Activated gamma-delta T cell treated with Interleukin-2 at 50 U/mL for 16 hours (primary cell): ENCODE data around the gene IRF2BP2.
"Not testable (repeated sequence)": the region's sequence is repeated elsewhere in the genome, so short reads cannot be mapped to it uniquely, and the experiment has no call there.

Source experiments
- DNase-seq: peaks from one replicate; pipeline ENCODE4 v3.0.0-alpha.2; 2020

The IRF2BP2 gene

GRCh38 chr1:234610061-234610665 is at the start of gene IRF2BP2:
Gene IRF2BP2 (minus strand): TSS chr1:234610178. CDS start chr1:234609494, 684 bp downstream.
- peak; percentile 74 for DNase-seq

- DNase-seq = no peak
Measured at GRCh38 chr1:234659538-234659937, 49.6 kb upstream of the IRF2BP2 start.

DNA sequence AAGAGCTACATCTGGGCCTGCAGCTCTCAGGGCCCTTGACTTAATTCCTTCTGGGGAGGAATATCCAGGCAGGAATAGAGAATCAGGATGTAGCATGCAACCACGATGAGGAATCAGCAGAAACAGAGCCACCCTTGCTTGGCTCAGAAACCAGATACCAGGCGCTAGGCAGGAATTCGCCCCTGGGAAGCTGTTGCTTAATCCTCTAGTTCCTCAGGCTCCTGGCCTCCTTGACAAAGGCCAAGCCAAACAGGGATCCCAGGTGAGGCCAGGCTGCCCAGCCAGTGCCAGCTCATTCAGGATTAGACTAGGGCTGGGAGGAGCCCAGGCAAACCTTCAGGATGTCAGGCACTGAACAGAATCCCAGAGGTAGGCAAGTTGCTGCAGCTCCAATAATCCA is 48.2 kb upstream of the IRF2BP2 start:
- DNase-seq = no peak

DNA sequence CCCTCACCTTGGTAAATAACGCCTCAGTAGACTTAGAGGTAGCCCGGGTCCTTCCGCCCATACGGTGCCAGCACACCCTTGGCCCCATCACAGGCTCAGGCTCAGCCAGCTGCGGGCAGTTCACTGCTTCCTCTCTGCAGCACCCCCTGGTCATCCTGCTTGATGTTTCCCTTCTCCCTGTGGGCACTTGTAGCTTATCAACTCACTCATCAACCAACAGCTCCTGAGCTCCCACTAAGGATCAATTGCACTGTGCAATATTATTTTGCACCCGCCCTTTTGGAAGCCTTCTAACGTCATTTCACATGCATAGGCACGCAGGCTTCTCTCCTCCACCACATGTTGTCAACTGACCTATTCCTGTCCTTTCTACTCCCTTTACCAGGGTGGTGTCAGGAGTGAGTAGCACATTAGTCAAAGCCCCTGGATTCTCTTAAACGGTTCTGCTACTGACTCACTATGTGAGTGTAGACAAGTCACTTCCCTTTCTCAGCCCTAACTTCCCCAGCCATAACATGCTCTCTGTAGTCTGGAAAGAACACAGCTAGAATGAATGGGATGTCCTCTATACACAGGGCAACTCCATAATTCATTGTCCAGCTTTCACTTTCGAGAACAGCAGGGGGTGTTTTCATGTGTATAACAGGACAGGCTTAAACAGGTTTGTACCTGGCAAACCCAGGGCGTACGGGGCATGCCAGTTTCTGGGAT is 47.1 kb upstream of the IRF2BP2 start:
- DNase-seq = no peak

GRCh38 chr1:234656070-234656895 is 46.3 kb upstream of the IRF2BP2 start:
- DNase-seq = no peak

DNA sequence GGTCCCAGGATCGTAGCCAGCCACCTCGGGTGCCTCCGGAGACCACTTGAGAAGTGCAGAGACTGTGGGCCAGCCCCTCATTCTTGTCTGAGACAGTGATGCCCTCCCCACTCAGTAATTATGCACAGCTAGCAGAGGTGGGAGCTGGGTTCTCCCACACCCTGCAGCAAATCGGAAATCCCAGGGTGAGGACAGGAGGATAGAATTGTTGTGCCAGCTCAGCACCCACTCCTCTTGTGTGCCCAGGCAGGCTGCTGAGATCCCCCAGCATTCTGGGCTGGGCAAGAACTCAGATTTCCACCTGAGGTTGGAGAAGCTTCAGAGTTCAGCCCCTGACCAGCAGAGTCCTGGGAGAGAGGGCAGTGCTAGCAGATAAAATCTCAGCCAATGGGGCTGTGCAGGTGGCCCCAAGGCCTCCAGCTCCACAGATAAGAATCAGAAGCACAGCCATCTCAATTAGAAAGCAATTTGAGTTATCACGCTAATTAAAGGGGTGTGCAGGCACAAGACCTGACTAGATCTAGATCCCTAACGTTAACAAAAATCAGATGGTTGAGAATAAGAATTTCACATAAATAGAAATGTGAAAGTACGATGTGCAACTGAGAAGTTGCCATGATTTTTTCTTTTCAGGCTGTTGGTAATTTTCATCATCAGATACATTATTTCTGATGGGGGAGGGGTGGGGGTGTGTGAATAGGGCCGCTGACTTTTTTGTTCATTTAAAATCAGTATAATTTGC is 45.5 kb upstream of the IRF2BP2 start:
- DNase-seq = no peak

- DNase-seq = no peak
Measured at GRCh38 chr1:234654002-234654733, 44.2 kb upstream of the IRF2BP2 start.

DNA sequence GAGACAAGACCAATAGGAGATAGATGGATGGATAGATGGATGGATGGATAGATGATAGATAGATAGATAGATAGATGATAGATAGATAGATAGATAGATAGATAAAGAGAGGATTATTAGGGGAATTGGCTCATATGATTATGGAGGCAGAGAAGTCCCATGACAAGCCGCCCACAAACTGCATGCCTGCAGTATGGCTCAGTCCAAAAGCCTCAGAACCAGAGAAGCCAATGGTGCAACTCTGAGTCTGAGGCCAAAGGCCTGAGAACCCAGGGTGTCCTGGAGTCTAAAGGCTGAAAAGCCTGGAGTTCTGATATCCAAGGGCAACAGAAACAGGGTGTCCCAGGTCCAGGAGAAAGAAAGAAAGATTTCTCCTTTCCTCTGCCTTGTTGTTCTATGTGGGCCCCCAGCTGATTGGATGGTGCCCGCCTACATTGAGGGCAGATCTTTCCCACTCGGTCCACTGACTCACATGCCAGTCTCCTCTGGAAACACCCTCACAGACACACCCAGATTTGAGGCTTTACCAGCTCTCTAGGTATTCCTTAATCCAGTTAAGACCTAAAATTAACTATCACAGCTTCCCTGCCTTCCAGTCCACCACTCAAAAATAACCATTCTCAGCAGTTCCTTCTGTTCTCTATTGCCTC is 39.6 kb upstream of the IRF2BP2 start:
- no peak for DNase-seq

GRCh38 chr1:234647758-234648157 is 37.8 kb upstream of the IRF2BP2 start:
- no peak for DNase-seq

DNA sequence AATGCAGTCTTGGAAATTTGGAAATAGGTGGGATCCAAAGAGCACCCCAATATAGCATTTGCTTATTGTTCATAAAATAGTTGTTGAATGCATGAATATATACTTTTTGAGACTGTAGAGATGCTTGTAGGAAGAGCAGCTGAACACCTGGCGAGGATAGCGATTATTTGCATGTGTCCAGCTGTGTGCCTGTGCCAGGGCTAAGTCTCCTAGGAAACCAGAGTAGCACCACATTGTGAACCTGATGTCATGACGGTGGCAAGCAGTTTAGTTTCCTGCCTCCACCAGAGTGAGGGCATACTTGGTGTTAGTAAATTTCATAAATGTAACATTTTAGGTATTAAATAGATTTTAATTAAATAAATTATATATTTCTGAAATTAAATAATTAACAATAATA is 37.3 kb upstream of the IRF2BP2 start:
- DNase-seq = no peak

DNA sequence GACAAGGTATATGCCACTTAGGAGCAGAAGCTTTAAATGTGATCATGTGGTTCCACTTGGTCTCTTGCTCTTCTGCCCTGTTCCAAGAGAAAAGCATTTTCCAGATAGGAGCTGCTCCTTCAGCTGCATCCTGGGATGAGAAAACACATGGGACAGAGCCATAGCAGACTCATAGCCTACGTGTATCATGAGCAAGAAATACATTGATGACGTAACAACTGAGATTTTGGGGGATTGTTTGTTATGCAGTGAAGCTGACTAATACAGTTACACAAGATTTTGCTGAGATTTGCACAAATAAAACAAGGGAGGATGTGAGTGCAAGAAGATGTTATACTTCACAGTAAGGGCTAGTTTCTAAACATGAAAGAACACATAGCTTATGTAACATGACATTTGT is 36.0 kb upstream of the IRF2BP2 start:
- DNase-seq = no peak

DNA sequence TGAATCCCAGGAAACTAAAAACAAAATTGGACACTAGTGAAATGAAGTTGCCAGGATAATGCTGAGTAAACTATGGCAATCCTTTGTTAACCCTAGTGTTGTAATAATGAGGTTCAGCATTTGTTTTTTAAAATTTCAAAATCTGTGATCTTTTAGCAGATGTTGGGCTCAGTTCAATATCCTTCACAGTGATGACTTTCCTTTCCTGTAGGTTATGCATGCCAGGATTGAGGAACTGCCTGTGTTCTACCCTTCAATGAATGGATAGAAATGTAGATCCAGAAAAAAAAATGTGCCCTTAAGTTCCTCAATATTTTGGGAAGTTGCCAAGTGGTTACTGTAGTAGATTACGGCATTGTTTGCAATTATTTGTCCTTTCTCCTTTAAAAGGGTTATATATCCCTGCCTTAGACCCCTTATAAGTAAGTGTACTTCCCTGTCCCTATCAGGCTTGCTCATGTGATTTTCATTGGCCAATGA is 35.5 kb upstream of the IRF2BP2 start:
- DNase-seq = no peak

DNA sequence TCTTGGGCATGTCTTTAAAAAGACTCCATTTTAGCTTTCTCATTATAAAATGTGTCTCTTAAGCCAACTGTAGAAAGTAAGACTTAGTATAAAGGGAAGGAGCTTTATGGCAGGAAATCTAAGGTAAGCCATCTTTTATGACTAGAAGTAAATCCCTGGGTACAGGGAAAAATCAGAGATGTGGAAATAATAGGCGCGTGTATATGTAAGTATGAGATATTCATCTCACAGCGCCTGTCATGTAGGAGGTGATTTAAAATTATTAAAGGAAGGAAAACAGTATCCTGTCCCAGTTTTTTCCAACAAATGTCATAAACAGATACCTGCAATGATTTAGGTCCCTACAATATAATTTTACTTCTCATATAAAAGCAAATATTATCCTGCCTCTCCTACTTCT is 35.0 kb upstream of the IRF2BP2 start:
- DNase-seq = no peak

GRCh38 chr1:234643850-234644134 is 33.8 kb upstream of the IRF2BP2 start:
- DNase-seq = no peak

DNA sequence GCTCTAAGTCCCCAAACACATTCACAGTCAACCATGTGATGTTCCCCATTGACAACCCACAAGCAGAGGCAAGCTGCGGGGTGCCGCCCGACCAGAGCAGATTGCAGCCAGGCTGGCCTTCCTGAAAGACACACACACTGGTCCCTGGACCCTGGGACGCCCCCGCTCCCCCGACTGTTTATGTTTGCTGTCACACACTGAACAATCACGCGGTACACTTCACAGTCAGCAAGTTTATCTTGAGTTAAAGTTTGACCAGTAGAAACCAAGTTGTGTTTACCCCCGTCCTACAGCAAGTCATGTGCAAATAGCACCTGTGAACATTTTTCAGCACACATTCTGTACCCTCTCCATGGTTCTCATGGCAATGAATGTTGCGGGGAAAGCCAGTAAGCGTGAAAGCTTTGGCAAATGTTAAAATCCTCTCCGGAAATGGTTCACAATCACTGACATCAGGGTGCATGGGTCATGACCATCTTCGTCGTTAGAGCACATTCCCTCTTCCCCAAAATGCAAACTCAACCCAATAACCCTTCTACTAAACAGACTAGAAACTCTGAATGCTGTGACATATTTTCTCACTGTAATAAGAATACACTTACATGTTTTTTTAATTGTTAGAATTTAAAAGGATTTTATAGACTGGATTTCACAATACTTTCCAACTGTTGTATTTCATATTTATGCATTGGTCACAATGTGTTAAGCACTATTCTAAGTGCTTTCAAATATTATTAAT is 33.3 kb upstream of the IRF2BP2 start:
- no peak for DNase-seq

DNA sequence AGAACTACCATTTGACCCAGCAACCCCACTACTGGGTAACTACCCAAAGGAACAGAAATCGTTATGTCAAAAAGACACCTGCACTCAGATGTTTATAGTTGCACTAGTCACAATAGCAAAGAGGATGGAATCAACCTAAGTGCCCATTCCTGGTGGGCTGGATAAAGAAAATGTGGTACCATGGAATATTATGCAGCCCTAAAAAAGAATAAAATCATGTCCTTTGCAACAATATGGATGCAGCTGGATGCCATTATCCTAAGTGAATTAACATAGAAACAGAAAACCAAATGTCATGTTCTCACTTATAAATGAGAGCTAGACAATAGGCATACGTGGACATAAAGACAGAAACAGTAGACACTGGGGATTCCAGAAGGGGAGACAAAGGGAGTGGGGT is 32.5 kb upstream of the IRF2BP2 start:
- DNase-seq = no peak

DNA sequence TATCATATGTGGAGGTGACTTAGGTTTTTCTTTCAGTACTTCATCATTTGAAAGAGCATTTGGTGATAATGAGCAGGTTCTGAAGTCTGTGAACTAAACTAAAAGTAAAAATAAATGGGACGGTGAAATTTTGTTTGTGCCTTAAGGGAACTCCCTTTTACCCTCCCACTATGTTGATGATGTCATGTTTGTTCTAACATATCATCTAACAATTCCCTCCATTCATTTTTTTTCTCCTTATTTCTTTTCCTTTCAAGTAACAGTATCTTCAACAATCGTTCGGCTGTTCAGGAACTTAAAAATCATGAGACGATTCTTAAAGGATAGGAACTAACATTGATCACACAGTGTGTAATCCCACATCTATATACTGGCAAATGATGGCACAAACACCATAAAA is 30.0 kb upstream of the IRF2BP2 start:
- DNase-seq = no peak

GRCh38 chr1:234638832-234639799 is 29.1 kb upstream of the IRF2BP2 start:
- DNase-seq = no peak

DNA sequence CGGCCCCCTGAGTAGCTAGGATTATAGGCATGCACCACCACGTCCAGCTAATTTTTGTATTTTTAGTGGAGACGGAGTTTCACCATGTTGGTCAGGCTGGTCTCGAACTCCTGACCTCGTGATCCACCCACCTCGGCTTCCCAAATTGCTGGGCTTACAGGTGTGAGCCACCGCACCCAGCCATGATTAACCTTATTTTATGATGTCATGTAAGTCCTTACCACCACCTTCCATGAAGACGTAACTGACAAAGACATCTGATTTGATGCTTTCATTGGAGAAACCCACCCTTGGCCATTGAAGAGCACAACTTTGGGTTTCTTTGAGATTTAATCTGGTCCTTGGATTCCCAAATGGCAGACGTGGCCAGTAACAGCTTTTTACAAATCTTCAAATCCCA is 24.9 kb upstream of the IRF2BP2 start:
- DNase-seq = not testable (repeated sequence)

GRCh38 chr1:234634387-234634786 is 24.4 kb upstream of the IRF2BP2 start:
- DNase-seq = no peak
